Gastrocnemius medialis (tissue), 4 donors: ENCODE results near the gene C19orf12.

Experiments
- POLR2A ChIP-seq, 2 donors: fragments of 450-650 bp; IDR thresholded peaks; one replicate each; pipeline ENCODE4 v1.6.1; 2017; ENCODE audit warnings: antibody characterized with exemption in 2 of 2, mild to moderate bottlenecking in 2 of 2, moderate library complexity in 2 of 2
- TF ChIP-seq, protein P1 (sequence below), 5 experiments: fragments of 450-650 bp in 3 of 5; fragments of 200-600 bp in 2 of 5; sonication (generic) in 2 of 5; IDR thresholded peaks in 4 of 5; conservative IDR thresholded peaks in 1 of 5; 1 replicate in 4 of 5; 2 replicates in 1 of 5; pipeline ENCODE4 v1.5.1; 2016 to 2019; ENCODE audit warnings: antibody characterized with exemption in 5 of 5, mild to moderate bottlenecking in 3 of 5, moderate library complexity in 3 of 5

DNA sequence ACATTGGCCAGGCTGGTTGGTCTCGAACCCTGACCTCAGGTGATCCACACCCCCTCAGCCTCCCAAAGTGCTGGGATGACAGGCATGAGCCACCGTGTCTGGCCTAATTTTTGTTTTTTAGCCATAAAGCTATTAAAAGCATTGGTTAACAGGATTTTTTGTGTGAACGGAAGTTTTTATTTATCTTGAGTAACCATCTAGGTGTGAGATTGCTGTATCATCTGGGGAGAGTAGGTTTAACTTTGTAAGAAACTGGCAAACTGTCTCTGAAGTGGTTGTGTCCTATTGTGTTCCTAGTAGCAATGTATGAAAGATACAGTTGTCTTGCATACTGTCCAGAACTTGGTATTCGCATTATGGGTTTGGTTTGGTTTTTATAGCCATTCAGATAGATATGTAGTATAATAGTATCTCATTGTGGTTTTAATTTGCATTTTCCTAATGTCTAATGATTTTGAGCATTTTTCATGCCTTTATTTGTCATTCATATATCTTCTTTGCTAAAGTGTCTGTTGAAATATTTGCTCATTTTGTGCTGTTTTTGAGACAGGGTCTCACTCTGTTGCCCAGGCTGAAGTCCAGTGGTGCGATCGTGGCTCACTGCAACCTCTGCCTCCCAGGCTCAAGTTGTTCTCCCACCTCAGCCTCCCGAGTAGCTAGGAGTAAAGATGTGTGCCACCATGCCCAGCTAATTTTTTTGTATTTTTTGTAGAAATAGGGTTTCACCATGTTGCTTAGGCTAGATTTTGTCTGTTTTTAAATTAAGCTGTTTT lies 63.3 kb downstream of the C19orf12 start:
- TF ChIP-seq, protein P1, sequence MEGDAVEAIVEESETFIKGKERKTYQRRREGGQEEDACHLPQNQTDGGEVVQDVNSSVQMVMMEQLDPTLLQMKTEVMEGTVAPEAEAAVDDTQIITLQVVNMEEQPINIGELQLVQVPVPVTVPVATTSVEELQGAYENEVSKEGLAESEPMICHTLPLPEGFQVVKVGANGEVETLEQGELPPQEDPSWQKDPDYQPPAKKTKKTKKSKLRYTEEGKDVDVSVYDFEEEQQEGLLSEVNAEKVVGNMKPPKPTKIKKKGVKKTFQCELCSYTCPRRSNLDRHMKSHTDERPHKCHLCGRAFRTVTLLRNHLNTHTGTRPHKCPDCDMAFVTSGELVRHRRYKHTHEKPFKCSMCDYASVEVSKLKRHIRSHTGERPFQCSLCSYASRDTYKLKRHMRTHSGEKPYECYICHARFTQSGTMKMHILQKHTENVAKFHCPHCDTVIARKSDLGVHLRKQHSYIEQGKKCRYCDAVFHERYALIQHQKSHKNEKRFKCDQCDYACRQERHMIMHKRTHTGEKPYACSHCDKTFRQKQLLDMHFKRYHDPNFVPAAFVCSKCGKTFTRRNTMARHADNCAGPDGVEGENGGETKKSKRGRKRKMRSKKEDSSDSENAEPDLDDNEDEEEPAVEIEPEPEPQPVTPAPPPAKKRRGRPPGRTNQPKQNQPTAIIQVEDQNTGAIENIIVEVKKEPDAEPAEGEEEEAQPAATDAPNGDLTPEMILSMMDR (IDR thresholded peaks at IDR 0.05 in 4 of 5, conservative IDR thresholded peaks at IDR 0.05 in 1 of 5): no peak
- no peak for TF ChIP-seq POLR2A (IDR thresholded peaks at IDR 0.05)
